Suppressor macrophage treated with lipopolysaccharide for 1 hour (primary cell): ENCODE results near the gene TTC39B.

Experiments used
- DNase-seq, 3 donors: peaks; one replicate each; pipeline ENCODE4 v3.0.0-alpha.2; 2020 to 2022

The TTC39B gene

GRCh38 chr9:15116130-15116580, 190.9 kb downstream of the TTC39B start:
- no peak for DNase-seq

- DNase-seq = no peak
Observed at GRCh38 chr9:15115702-15116101, 191.3 kb downstream of the TTC39B start.

GRCh38 chr9:15115041-15115440, 192.0 kb downstream of the TTC39B start:
- DNase-seq = no peak
